Left colon (tissue), 2 donors: ENCODE data around the gene DYNLRB2. TPM values are rescaled to one million over a fixed set of nuclear protein-coding genes. Genes with fewer than 3 reads are reported as not detected.
A peak's percentile ranks its signal among the peaks of the same experiment; 100 is the strongest.

ENCODE experiments used
- ATAC-seq: fragments of 200-7000 bp; cut with Tn5 transposase; one replicate; pipeline ENCODE4 v1.9.1; 2020; ENCODE audit warnings: mild to moderate bottlenecking, moderate library complexity
- DNase-seq, 2 donors: peaks; one replicate each; pipeline ENCODE4 v3.0.0-alpha.2; 2020
- intact Hi-C, 2 donors: fragments of 100-400 bp; cut with DNase I in 1 of 2; cut with micrococcal nuclease in 1 of 2; formaldehyde crosslinking; loops; one replicate each; pipeline versions ENCODE4 v1.11.2 to v1.14.0; 2022; cut with DNase I, micrococcal nuclease
- total RNA-seq, 2 donors: library from RNA; stranded (reverse); fragmentation: NEBNext Ultra II Directional; extraction: Animal tissue kit (Norgen Biotek cat#: 25700); gene quantifications; one replicate each; pipeline ENCODE4 v1.2.1, GENCODE V29; 2021
- donor health status: DM: no; HTN: no; CAD: no.
- donor health status: DM: yes; HTN: yes; CAD: no.

The DYNLRB2 gene
- total RNA-seq, 2 donors from 2014 or later, result 1.1 TPM; not detected in 1

DNA sequence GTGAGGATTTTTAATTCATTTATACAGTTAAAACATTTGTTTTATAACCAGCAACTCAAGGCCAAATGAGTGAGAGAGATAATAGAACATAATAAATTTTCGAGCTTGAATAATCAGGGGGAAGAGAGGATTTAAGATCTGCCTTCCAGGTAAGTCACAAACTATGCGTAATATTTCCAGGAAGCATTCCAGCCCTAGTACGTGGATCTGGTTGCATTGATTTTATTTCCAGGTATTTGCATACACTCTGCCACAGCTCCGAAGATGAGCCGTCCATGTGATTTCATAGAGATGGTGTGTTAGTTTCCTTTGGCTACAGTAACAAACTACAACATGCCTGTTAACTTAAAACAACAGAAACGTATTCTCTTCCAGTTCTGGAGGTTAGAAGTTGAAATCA lies 3.5 kb downstream of the DYNLRB2 start:
- DNase-seq, result no peak
- no peak for ATAC-seq
- intact Hi-C loops, result no loop called here

- DNase-seq, result no peak
- no peak for ATAC-seq
- intact Hi-C loops, result no loop called here
Observed at GRCh38 chr16:80546249-80546648, 5.5 kb downstream of the DYNLRB2 start.

GRCh38 chr16:80547145-80547544 lies 6.4 kb downstream of the DYNLRB2 start:
- ATAC-seq (no peak), DNase-seq (no peak)
- intact Hi-C loops, result no loop called here

DNA sequence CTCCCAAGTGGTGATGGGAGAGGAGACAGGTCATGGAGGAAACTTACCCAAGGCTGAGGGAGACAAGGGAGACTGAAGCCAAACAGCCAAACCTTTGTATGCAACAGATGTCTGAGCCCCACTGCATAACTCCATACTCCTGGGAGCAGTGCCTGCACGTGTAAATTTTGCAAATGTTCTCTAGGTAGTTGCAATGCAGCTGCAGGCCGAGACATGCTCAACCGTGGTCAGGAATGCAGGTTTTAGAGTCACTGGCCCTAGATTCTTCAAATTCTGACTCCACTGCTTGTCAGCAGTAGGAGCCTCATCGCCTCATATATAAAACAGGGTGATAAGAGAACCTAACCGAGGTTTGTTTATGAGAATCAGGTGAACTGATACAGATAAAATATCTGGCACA lies 11.5 kb downstream of the DYNLRB2 start:
- ATAC-seq (no peak), DNase-seq (no peak)
- intact Hi-C loops, result no loop called here

GRCh38 chr16:80554033-80554432 lies 13.2 kb downstream of the DYNLRB2 start:
- no peak for DNase-seq
- ATAC-seq, result no peak
- intact Hi-C loops, result no loop called here

- ATAC-seq, result no peak
Observed at GRCh38 chr16:80556481-80556880, 15.7 kb downstream of the DYNLRB2 start.

GRCh38 chr16:80557037-80557436 lies 16.2 kb downstream of the DYNLRB2 start:
- intact Hi-C loops, result no loop called here
- ATAC-seq (peak; percentile 50), DNase-seq (peak in 1 of 2 donors; percentile 18)

More at GRCh38 chr16:80556481-80556880, 15.7 kb downstream of the DYNLRB2 start:
- DNase-seq, result no peak
- intact Hi-C loops, result no loop called here

GRCh38 chr16:80559369-80559768 lies 18.6 kb downstream of the DYNLRB2 start:
- intact Hi-C loops, result no loop called here
- no peak for DNase-seq
- no peak for ATAC-seq

- ATAC-seq (no peak), DNase-seq (no peak)
- intact Hi-C loops, result no loop called here
Observed at GRCh38 chr16:80563066-80563465, 22.3 kb downstream of the DYNLRB2 start.

GRCh38 chr16:80564394-80564793 lies 23.6 kb downstream of the DYNLRB2 start:
- ATAC-seq, result no peak
- intact Hi-C loops, result no loop called here
- DNase-seq, result no peak

DNA sequence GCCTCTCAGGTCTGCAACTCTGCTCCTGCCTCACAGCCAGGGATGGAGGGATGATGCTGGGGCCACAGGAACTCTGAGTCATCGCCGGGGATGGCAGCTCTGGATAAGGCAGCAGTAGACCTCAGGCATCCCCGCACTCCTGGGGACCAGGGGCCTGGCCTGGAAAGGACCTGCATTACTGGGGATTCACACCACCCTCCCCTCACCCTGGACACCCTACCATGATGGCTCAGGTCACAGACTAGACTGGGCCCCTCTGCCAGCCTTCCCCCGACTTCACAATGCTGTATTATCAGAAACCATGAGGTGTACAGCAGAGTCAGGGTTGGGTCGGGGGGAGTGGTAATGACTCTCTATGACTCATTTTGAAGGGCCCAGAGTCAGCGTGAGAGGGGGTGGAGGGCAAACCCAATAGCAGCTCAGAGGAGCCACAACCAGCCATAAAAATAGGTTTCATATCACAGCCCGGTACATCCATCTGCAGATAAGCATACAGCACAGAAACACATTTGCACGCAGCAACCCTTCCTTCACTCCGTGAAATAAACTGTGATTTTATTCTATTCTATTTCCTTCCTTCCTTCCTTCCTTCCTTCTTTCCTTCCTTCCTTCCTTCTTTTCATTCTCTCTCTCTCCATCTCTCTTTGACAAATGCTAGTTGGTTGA lies 28.8 kb downstream of the DYNLRB2 start:
- ATAC-seq (no peak), DNase-seq (no peak)
- intact Hi-C loops, result no loop called here

DNA sequence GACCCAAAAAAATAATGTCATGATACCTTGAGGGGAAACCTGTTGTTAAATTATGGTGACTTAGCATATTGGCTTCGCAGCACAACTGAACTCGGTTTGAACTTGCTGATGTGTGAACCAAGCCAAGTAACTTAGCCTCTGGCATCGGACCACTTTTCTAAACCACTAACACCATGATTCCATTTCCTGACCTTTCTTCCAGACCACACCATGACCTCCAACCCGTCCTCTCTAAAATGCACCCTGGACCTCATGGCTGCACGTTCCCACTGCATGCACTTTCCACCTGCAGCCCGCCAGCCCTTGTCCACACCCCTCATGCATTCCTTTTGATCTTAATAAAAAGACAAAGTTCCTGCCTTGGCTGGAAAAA lies 29.3 kb downstream of the DYNLRB2 start:
- no peak for DNase-seq
- intact Hi-C loops, result no loop called here
- ATAC-seq, result no peak

DNA sequence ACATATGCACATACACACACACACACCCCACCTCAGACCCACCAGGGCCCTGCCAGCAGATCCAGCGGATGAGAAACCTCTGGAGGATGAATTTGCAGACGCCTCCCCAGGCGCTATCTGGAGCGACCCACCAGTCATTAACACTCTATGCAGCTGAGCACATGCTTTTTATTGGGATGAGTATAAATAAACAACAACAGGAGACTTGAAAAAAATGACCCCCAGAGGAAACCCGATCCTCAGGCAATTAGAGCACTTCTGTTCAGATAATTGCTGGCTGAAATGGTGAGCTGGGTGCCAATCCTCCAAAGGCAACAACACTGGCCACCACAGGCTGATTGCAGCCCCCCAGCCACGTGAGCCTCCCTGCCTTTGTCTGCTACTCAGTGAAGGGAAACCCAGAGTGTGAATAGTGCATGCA lies 32.9 kb downstream of the DYNLRB2 start:
- intact Hi-C loops, result no loop called here
- ATAC-seq, result no peak
- no peak for DNase-seq

DNA sequence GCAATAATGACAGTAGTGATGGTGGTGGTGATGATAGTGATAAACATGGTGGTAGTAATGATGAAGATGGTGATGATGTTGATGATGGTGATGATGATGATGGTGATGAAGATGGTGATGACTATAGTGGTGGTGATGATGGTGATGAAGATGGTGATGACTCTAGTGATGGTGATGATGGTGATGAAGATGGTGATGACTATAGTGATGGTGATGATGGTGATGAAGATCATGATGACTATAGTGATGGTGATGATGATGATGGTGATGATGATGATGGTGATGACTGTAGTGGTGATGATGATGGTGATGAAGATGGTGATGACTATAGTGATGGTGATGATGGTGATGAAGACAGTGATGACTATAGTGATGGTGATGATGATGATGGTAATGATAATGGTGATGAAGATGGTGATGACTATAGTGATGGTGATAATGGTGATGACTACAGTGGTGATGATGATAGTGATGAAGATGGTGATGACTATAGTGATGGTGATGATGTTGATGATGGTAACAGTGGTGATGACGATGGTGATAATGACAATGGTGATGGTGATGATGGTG lies 35.6 kb downstream of the DYNLRB2 start:
- intact Hi-C loops, result no loop called here
- ATAC-seq (no peak), DNase-seq (no peak)

GRCh38 chr16:80577485-80578280 lies 36.9 kb downstream of the DYNLRB2 start:
- ATAC-seq, result no peak
- intact Hi-C loops, result no loop called here
- DNase-seq, result no peak

- no peak for DNase-seq
- intact Hi-C loops, result no loop called here
- ATAC-seq, result peak; percentile 16
Observed at GRCh38 chr16:80580109-80580832, 39.5 kb downstream of the DYNLRB2 start.

GRCh38 chr16:80583466-80583865 lies 42.7 kb downstream of the DYNLRB2 start:
- intact Hi-C loops, result no loop called here
- no peak for ATAC-seq
- DNase-seq, result no peak

DNA sequence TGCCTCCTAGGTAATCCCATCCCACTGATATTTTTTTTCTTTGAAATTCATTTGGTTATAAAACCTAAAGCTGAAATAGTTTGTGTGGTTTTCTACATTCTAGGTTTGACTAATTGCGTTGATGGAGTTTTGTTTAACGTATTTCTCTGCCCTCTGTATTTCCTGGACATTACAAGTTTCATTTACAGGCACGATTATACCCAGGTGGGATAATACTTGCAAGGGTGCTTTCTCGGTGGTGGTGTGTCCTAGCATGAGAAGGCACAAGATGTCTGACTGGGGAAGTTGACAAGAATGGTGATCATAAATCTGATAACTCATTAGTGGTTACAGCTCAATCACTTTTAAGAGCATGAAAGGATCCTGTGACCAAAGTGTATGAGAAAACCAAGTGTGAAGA lies 45.0 kb downstream of the DYNLRB2 start:
- no peak for DNase-seq
- intact Hi-C loops, result no loop called here

GRCh38 chr16:80586476-80586875 lies 45.7 kb downstream of the DYNLRB2 start:
- intact Hi-C loops, result no loop called here
- no peak for ATAC-seq

More for the DNA sequence above, 45.0 kb downstream of the DYNLRB2 start:
- ATAC-seq, result no peak

GRCh38 chr16:80587071-80587470 lies 46.3 kb downstream of the DYNLRB2 start:
- ATAC-seq (no peak), DNase-seq (no peak)
- intact Hi-C loops, result no loop called here

More at GRCh38 chr16:80586476-80586875, 45.7 kb downstream of the DYNLRB2 start:
- DNase-seq, result no peak
